HepG2 (cell line): ENCODE results near the gene FABP1. TPM values are rescaled to one million over a fixed set of nuclear protein-coding genes. Genes with fewer than 3 reads are reported as not detected.
A peak's percentile ranks its signal among the peaks of the same experiment; 100 is the strongest.

Source experiments
- FOXK2 ChIP-seq: fragments of 450-650 bp; IDR thresholded peaks from 2 replicates; pipeline ENCODE4 v1.6.1; 2016
- GATAD2A ChIP-seq: IDR thresholded peaks from 2 replicates; pipeline ENCODE4 v1.6.1; 2016
- HES4 ChIP-seq: sonication (generic); formaldehyde crosslinking; IDR thresholded peaks from 2 replicates; pipeline ENCODE4 v1.9.0; 2021; ENCODE audit warnings: mild to moderate bottlenecking, missing genetic modification reagents, borderline replicate concordance
- HIVEP1 ChIP-seq: sonication (generic); formaldehyde crosslinking; IDR thresholded peaks from 2 replicates; pipeline ENCODE4 v1.4.0; 2020; ENCODE audit warnings: mild to moderate bottlenecking, missing genetic modification reagents
- HMGXB3 ChIP-seq: sonication (generic); formaldehyde crosslinking; IDR thresholded peaks from 2 replicates; pipeline ENCODE4 v1.4.0; 2020; ENCODE audit warnings: missing genetic modification reagents, borderline replicate concordance
- NFE2 ChIP-seq: sonication (generic); formaldehyde crosslinking; IDR thresholded peaks from 2 replicates; pipeline ENCODE4 v1.4.0; 2020; ENCODE audit warnings: missing genetic modification reagents
- RBAK ChIP-seq: sonication (generic); formaldehyde crosslinking; IDR thresholded peaks from 2 replicates; pipeline ENCODE4 v1.5.1; 2020; ENCODE audit warnings: mild to moderate bottlenecking, missing genetic modification reagents
- TEAD2 ChIP-seq: sonication (generic); formaldehyde crosslinking; IDR thresholded peaks from 2 replicates; pipeline ENCODE4 v1.9.0; 2021; ENCODE audit warnings: missing genetic modification reagents
- TOE1 ChIP-seq: sonication (generic); formaldehyde crosslinking; IDR thresholded peaks from 2 replicates; pipeline ENCODE4 v1.4.0; 2020; ENCODE audit warnings: mild to moderate bottlenecking, missing genetic modification reagents
- TRIM24 ChIP-seq: sonication (generic); formaldehyde crosslinking; IDR thresholded peaks from 2 replicates; pipeline ENCODE4 v1.8.0; 2022; ENCODE audit warnings: mild to moderate bottlenecking, missing genetic modification reagents
- U2AF1 ChIP-seq: fragments of 200-400 bp; formaldehyde crosslinking; optimal IDR thresholded peaks from 2 replicates; pipeline ENCODE3; 2017; ENCODE audit warnings: mild to moderate bottlenecking, low read depth, low read length
- XRCC5 ChIP-seq: fragments of 200-400 bp; formaldehyde crosslinking; optimal IDR thresholded peaks from 2 replicates; pipeline ENCODE3; 2017; ENCODE audit warnings: mild to moderate bottlenecking, low read length
- ZKSCAN1 ChIP-seq: fragments of 150-350 bp; IDR thresholded peaks from 2 replicates; pipeline ENCODE4 v1.6.1; 2014; ENCODE audit warnings: low read length
- ZNF484 ChIP-seq: sonication (generic); formaldehyde crosslinking; IDR thresholded peaks from 2 replicates; pipeline ENCODE4 v1.5.1; 2020; ENCODE audit warnings: mild to moderate bottlenecking, low read depth, missing genetic modification reagents, borderline replicate concordance
- ZNF564 ChIP-seq: sonication (generic); formaldehyde crosslinking; IDR thresholded peaks from 2 replicates; pipeline ENCODE4 v1.8.1; 2023; ENCODE audit warnings: mild to moderate bottlenecking, missing genetic modification reagents
- ZNF776 ChIP-seq: sonication (generic); formaldehyde crosslinking; IDR thresholded peaks from 2 replicates; pipeline ENCODE4 v1.4.0; 2020; ENCODE audit warnings: mild to moderate bottlenecking, missing genetic modification reagents
- ZNF878 ChIP-seq: sonication (generic); formaldehyde crosslinking; IDR thresholded peaks from 2 replicates; pipeline ENCODE4 v1.8.1; 2023; ENCODE audit warnings: mild to moderate bottlenecking, missing genetic modification reagents, moderate library complexity
- polyA plus RNA-seq, 8 experiments: library from polyadenylated mRNA; depleted of rRNA in 3 of 8; stranded (reverse) in 7 of 8; unstranded in 1 of 8; fragments of >200 nt; fragmentation: Illumina TruSeq in 4 of 8; extraction: Trizol in 4 of 8; gene quantifications; 2 replicates each; pipeline versions ENCODE4 v1.2.1 to v1.2.3, GENCODE V29; 2011 to 2016; ENCODE audit warnings: low read depth in 4 of 8, missing spikeins in 1 of 8, mixed read lengths in 1 of 8; ENCODE audit not compliant: insufficient read depth in 1 of 8
- total RNA-seq, 5 experiments: library from RNA; depleted of rRNA; stranded (reverse); fragments of >200 nt; fragmentation: Illumina TruSeq; extraction: Trizol; gene quantifications; 2 replicates each; pipeline ENCODE4 v1.2.3, GENCODE V29; 2016; ENCODE audit warnings: low read depth in 1 of 5
- TF ChIP-seq, protein P1 (sequence below): IDR thresholded peaks from 2 replicates; pipeline ENCODE4 v1.6.1; 2016; ENCODE audit warnings: mild to moderate bottlenecking
- TF ChIP-seq, protein P2 (sequence below): sonication (generic); formaldehyde crosslinking; IDR thresholded peaks from 2 replicates; pipeline ENCODE4 v1.9.0; 2021; ENCODE audit warnings: missing genetic modification reagents, borderline replicate concordance
- TF ChIP-seq, protein P3 (sequence below): sonication (generic); formaldehyde crosslinking; IDR thresholded peaks from 2 replicates; pipeline ENCODE4 v1.5.0; 2020; ENCODE audit warnings: missing genetic modification reagents

The FABP1 gene
- total and polyA plus RNA-seq, 2 of the 13 experiments (the other 11 are each of a cell fraction or from before 2014, with no cell fraction given) = 644 to 1,608 TPM

GRCh38 chr2:88127888-88128653 is at the start of gene FABP1 (continued):
- TF ChIP-seq ZKSCAN1 = no peak
- TF ChIP-seq, protein P1, sequence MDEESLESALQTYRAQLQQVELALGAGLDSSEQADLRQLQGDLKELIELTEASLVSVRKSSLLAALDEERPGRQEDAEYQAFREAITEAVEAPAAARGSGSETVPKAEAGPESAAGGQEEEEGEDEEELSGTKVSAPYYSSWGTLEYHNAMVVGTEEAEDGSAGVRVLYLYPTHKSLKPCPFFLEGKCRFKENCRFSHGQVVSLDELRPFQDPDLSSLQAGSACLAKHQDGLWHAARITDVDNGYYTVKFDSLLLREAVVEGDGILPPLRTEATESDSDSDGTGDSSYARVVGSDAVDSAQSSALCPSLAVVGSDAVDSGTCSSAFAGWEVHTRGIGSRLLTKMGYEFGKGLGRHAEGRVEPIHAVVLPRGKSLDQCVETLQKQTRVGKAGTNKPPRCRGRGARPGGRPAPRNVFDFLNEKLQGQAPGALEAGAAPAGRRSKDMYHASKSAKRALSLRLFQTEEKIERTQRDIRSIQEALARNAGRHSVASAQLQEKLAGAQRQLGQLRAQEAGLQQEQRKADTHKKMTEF (CRISPR knock-in tag) = peak; percentile 89
- 0 out of 2 replicates have a peak, but pooled peaks have one; percentile 30 for TF ChIP-seq RBAK (CRISPR knock-in tag)
- peak; percentile 84 for TF ChIP-seq GATAD2A (CRISPR knock-in tag)
- no peak for TF ChIP-seq NFE2
- TF ChIP-seq, protein P2, sequence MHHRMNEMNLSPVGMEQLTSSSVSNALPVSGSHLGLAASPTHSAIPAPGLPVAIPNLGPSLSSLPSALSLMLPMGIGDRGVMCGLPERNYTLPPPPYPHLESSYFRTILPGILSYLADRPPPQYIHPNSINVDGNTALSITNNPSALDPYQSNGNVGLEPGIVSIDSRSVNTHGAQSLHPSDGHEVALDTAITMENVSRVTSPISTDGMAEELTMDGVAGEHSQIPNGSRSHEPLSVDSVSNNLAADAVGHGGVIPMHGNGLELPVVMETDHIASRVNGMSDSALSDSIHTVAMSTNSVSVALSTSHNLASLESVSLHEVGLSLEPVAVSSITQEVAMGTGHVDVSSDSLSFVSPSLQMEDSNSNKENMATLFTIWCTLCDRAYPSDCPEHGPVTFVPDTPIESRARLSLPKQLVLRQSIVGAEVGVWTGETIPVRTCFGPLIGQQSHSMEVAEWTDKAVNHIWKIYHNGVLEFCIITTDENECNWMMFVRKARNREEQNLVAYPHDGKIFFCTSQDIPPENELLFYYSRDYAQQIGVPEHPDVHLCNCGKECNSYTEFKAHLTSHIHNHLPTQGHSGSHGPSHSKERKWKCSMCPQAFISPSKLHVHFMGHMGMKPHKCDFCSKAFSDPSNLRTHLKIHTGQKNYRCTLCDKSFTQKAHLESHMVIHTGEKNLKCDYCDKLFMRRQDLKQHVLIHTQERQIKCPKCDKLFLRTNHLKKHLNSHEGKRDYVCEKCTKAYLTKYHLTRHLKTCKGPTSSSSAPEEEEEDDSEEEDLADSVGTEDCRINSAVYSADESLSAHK (CRISPR knock-in tag) = peak; percentile 38; the same call in 1 of the 2 replicates
- TF ChIP-seq ZNF878 (CRISPR knock-in tag) = peak; percentile 95
- TF ChIP-seq U2AF1 = peak; percentile 92
- peak; percentile 84; the same call in 1 of the 2 replicates for TF ChIP-seq HES4 (CRISPR knock-in tag)
- TF ChIP-seq ZNF484 (CRISPR knock-in tag) = no peak
- TF ChIP-seq HMGXB3 (CRISPR knock-in tag) = peak; percentile 85
- TF ChIP-seq, protein P3, sequence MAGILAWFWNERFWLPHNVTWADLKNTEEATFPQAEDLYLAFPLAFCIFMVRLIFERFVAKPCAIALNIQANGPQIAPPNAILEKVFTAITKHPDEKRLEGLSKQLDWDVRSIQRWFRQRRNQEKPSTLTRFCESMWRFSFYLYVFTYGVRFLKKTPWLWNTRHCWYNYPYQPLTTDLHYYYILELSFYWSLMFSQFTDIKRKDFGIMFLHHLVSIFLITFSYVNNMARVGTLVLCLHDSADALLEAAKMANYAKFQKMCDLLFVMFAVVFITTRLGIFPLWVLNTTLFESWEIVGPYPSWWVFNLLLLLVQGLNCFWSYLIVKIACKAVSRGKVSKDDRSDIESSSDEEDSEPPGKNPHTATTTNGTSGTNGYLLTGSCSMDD (CRISPR knock-in tag) = no peak
- TF ChIP-seq ZNF776 (CRISPR knock-in tag) = 0 out of 2 replicates have a peak, but pooled peaks have one; percentile 71
- peak; percentile 82 for TF ChIP-seq HIVEP1 (CRISPR knock-in tag)
- peak; percentile 51 for TF ChIP-seq XRCC5
- TF ChIP-seq ZNF564 = peak; percentile 21; the same call in 1 of the 2 replicates
- no peak for TF ChIP-seq TRIM24
- TF ChIP-seq FOXK2 = peak; percentile 75; the same call in 1 of the 2 replicates
- peak; percentile 60; the same call in 1 of the 2 replicates for TF ChIP-seq TOE1 (CRISPR knock-in tag)
- no peak for TF ChIP-seq TEAD2 (CRISPR knock-in tag)
